Fibroblast of skin of right quadriceps (primary cell): ENCODE measurements around the gene FNIP1.
"Not testable (repeated sequence)": the region's sequence is repeated elsewhere in the genome, so short reads cannot be mapped to it uniquely, and the experiment has no call there.

ENCODE experiments used
- DNase-seq: peaks from one replicate; pipeline ENCODE4 v3.0.0-alpha.2; 2013

The FNIP1 gene

GRCh38 chr5:131684051-131684450 is 112.8 kb downstream of the FNIP1 start:
- no peak for DNase-seq

- DNase-seq = no peak
Observed at GRCh38 chr5:131682826-131683225, 114.0 kb downstream of the FNIP1 start.

GRCh38 chr5:131682175-131682574 is 114.6 kb downstream of the FNIP1 start:
- no peak for DNase-seq

- peak; percentile 77 for DNase-seq
Observed at GRCh38 chr5:131679911-131680310, 116.9 kb downstream of the FNIP1 start.

- DNase-seq = not testable (repeated sequence)
Observed at GRCh38 chr5:131678273-131678672, 118.5 kb downstream of the FNIP1 start.

- DNase-seq = no peak
Observed at GRCh38 chr5:131677115-131677514, 119.7 kb downstream of the FNIP1 start.

GRCh38 chr5:131672776-131673175 is 124.0 kb downstream of the FNIP1 start:
- no peak for DNase-seq

- peak; percentile 76 for DNase-seq
Observed at GRCh38 chr5:131671994-131672655, 124.7 kb downstream of the FNIP1 start.

- no peak for DNase-seq
Observed at GRCh38 chr5:131671409-131671808, 125.4 kb downstream of the FNIP1 start.

GRCh38 chr5:131664929-131665328 is 131.9 kb downstream of the FNIP1 start:
- no peak for DNase-seq

GRCh38 chr5:131661933-131662332 is 134.9 kb downstream of the FNIP1 start:
- DNase-seq = peak; percentile 31

- no peak for DNase-seq
Observed at GRCh38 chr5:131659841-131660240, 137.0 kb downstream of the FNIP1 start.

- no peak for DNase-seq
Observed at GRCh38 chr5:131659290-131659689, 137.5 kb downstream of the FNIP1 start.

- DNase-seq = no peak
Observed at GRCh38 chr5:131654776-131655175, 142.0 kb downstream of the FNIP1 start.

GRCh38 chr5:131654309-131654708 is 142.5 kb downstream of the FNIP1 start:
- no peak for DNase-seq

GRCh38 chr5:131649161-131649560 is 147.7 kb downstream of the FNIP1 start:
- peak; percentile 37 for DNase-seq

GRCh38 chr5:131647048-131647769 is 149.6 kb downstream of the FNIP1 start:
- no peak for DNase-seq

- peak; percentile 22 for DNase-seq
Observed at GRCh38 chr5:131644822-131645221, 152.0 kb downstream of the FNIP1 start.

- no peak for DNase-seq
Observed at GRCh38 chr5:131644370-131644769, 152.4 kb downstream of the FNIP1 start.

GRCh38 chr5:131641494-131641893 is 155.3 kb downstream of the FNIP1 start:
- DNase-seq = no peak

- no peak for DNase-seq
Observed at GRCh38 chr5:131640043-131640856, 156.6 kb downstream of the FNIP1 start.

- DNase-seq = no peak
Observed at GRCh38 chr5:131639148-131639547, 157.7 kb downstream of the FNIP1 start.

GRCh38 chr5:131637694-131638093 is 159.1 kb downstream of the FNIP1 start:
- no peak for DNase-seq
